ENCODE results near the gene OSBP2. TPM values are rescaled to one million over a fixed set of nuclear protein-coding genes. Genes with fewer than 3 reads are reported as not detected.

The OSBP2 gene
- total RNA-seq, 2 donors from 2014 or later = 6.8 to 11.1 TPM

DNA sequence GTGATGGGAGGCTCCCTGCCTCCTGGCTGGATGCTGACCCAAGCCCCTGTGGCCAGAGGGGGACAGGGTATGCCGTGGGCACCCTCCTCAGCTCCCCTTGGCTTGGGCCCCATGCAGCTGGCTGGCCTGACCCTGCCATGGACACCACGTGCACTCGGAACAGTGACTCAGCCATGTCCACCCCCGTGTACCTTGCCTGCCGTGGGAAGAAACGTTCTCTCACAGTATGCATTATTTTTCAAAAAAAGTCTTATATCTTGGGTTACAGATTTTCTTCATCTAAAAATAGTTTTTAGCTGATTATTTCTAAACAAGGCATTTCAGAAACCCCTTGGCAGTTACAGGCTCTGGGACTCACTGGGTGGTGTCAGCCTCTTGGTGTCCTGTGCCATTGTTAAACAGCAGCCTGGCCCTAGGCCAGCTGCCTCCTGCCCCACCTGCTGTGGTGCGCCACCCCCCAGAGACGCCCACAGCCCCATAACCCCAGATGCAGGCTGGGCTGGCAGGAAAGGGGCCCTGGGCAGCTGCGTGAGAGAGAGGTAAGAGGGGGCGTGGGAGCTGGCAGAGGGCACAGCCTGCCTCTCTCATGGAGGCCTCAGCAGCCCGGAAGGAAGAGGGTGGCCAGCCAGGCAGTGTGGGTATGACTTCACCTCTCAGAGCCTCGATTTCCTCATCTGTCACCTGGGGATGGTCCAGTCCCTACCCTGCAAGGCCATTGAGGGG, 174.2 kb downstream of the OSBP2 start:
- WGBS, 2 experiments (ENCODE audit: insufficient coverage in 1 of 2, insufficient read length in 1 of 2) = 92 to 98% methylated on average over 7 to 12 of the region's 12 CpGs
- Histone ChIP-seq H3K4me1 (ENCODE audit: control insufficient read depth, insufficient read depth, low read length) (no peaks in the 10 kb centered on the region), H3K36me3 (ENCODE audit: control insufficient read depth, insufficient read depth, low read length) (no peaks in the 10 kb centered on the region), H3K9me3 (ENCODE audit: control insufficient read depth, low read length) (no peaks in the 10 kb centered on the region), H3K9ac (ENCODE audit: extremely low read depth, low read length, poor library complexity, severe bottlenecking) (no peak overlapping the region), H3K27me3 (ENCODE audit: control insufficient read depth, insufficient read depth, low read length, poor library complexity, severe bottlenecking) (no peaks in the 10 kb centered on the region), H3K4me3 (ENCODE audit: low read length) (no peak overlapping the region), H3K27ac (ENCODE audit: low read depth, low read length) (peak overlapping the region; percentile 49)
- TF ChIP-seq, protein P1, sequence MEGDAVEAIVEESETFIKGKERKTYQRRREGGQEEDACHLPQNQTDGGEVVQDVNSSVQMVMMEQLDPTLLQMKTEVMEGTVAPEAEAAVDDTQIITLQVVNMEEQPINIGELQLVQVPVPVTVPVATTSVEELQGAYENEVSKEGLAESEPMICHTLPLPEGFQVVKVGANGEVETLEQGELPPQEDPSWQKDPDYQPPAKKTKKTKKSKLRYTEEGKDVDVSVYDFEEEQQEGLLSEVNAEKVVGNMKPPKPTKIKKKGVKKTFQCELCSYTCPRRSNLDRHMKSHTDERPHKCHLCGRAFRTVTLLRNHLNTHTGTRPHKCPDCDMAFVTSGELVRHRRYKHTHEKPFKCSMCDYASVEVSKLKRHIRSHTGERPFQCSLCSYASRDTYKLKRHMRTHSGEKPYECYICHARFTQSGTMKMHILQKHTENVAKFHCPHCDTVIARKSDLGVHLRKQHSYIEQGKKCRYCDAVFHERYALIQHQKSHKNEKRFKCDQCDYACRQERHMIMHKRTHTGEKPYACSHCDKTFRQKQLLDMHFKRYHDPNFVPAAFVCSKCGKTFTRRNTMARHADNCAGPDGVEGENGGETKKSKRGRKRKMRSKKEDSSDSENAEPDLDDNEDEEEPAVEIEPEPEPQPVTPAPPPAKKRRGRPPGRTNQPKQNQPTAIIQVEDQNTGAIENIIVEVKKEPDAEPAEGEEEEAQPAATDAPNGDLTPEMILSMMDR (conservative IDR thresholded peaks at IDR 0.05) = no peak
- no peak overlapping the region for H3K27ac Mint-ChIP-seq
- no peak for DNase-seq
- H3K36me3 Mint-ChIP-seq (ENCODE audit: low read depth) = no peaks in the 10 kb centered on the region
- H3K27me3 Mint-ChIP-seq (ENCODE audit: insufficient read depth) = no peaks in the 10 kb centered on the region
- no peak overlapping the region for H3K4me3 Mint-ChIP-seq
- no peaks in the 10 kb centered on the region for H3K9me3 Mint-ChIP-seq
- peaks cover 14% of the 10 kb centered on the region for H3K4me1 Mint-ChIP-seq

DNA sequence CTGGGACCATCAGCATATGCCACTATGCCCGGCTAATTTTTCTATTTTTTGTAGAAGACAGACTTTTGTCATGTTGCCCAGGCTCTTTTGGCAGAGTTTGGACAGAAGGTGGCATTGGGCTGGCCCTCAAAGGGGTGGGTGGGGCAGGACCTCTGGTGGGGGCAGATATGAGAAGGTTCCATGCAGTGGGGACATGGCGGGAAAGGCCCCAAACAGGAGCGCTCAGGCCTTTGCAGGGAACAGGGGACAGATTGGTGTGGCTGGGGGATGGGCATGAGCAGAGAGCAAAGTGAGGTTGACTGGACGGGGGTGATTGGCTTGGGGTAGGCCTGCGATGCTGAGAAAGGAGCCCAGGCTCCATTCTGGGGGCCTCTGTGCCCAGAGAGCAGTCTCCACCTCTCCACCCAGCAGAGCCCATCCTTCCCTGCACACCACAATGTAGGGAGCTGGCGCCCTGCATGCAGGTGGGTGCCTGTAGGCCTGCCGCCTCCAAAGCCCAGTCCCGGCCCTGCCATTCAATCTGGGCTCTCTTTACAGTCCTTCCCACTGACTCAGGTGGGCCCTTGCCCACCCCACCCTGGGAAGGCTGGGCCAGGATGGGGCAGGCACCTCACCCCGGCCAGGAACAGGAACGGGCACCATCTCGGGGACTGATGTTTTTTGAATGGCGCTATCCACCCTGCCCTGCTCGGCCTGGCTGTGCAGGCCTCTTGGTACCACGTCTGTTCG, 175.2 kb downstream of the OSBP2 start:
- peak; percentile 25 for DNase-seq
- no peaks in the 10 kb centered on the region for H3K27me3 ChIP-seq (ENCODE audit: control insufficient read depth, insufficient read depth, low read length, poor library complexity, severe bottlenecking)
- H3K4me1 Mint-ChIP-seq = peaks cover 14% of the 10 kb centered on the region
- no peak overlapping the region for H3K9ac ChIP-seq (ENCODE audit: extremely low read depth, low read length, poor library complexity, severe bottlenecking)
- no peaks in the 10 kb centered on the region for H3K36me3 Mint-ChIP-seq (ENCODE audit: low read depth)
- no peak overlapping the region for H3K27ac ChIP-seq (ENCODE audit: low read depth, low read length)
- H3K27ac Mint-ChIP-seq = no peak overlapping the region
- no peaks in the 10 kb centered on the region for H3K9me3 Mint-ChIP-seq
- no peak overlapping the region for H3K4me3 ChIP-seq (ENCODE audit: low read length)
- TF ChIP-seq, protein P1 (conservative IDR thresholded peaks at IDR 0.05) = no peak
- no peaks in the 10 kb centered on the region for H3K27me3 Mint-ChIP-seq (ENCODE audit: insufficient read depth)
- H3K9me3 ChIP-seq (ENCODE audit: control insufficient read depth, low read length) = no peaks in the 10 kb centered on the region
- 92 to 96% methylated on average over 8 to 15 of the region's 15 CpGs for WGBS, 2 experiments (ENCODE audit: insufficient coverage in 1 of 2, insufficient read length in 1 of 2)
- no peak overlapping the region for H3K4me3 Mint-ChIP-seq
- no peaks in the 10 kb centered on the region for H3K4me1 ChIP-seq (ENCODE audit: control insufficient read depth, insufficient read depth, low read length)
- H3K36me3 ChIP-seq (ENCODE audit: control insufficient read depth, insufficient read depth, low read length) = no peaks in the 10 kb centered on the region

DNA sequence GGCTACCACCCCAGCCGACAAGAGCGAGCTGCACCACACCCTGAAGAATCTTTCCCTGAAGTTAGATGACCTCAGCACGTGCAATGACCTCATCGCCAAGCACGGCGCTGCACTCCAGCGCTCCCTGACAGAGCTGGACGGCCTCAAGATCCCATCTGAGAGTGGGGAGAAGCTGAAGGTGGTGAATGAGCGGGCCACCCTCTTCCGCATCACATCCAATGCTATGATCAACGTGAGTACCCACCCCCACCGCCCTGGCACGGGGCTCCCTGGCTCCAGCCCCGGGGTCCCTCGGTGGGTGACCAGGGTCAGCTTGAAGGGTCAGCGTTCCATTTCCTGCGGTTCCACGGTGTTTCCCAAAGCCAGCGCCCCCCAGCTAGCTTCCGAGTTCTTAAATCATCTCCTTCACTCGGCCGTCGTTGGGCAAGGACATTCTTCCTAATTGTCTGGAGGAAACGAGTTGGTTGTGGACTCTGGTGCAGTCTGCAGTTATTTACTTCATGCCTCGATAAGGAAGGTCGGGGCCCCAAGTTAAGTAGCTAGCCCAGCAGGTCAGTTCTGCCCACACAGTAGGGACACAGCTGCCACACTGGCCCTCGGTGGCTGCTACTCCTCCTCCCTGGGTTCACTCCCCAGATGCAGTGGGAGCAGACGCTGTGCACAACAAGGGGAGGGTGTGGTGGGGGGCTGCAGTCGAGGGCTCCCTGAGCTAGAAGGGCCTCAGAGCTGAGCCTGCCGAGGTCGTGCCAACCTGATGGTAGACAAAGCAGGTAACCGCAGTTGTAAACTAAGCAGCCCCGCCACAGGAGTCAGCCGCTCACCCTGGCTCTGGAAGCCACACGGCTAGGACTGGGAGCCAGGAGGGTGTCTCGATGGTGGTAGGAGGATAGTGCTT, 176.0 kb downstream of the OSBP2 start:
- Histone ChIP-seq H3K9ac (ENCODE audit: extremely low read depth, low read length, poor library complexity, severe bottlenecking) (no peak overlapping the region), H3K4me3 (ENCODE audit: low read length) (no peak overlapping the region), H3K36me3 (ENCODE audit: control insufficient read depth, insufficient read depth, low read length) (no peaks in the 10 kb centered on the region), H3K27me3 (ENCODE audit: control insufficient read depth, insufficient read depth, low read length, poor library complexity, severe bottlenecking) (no peaks in the 10 kb centered on the region), H3K27ac (ENCODE audit: low read depth, low read length) (no peak overlapping the region), H3K4me1 (ENCODE audit: control insufficient read depth, insufficient read depth, low read length) (no peaks in the 10 kb centered on the region), H3K9me3 (ENCODE audit: control insufficient read depth, low read length) (no peaks in the 10 kb centered on the region)
- peaks cover 14% of the 10 kb centered on the region for H3K4me1 Mint-ChIP-seq
- H3K27ac Mint-ChIP-seq = no peak overlapping the region
- no peaks in the 10 kb centered on the region for H3K27me3 Mint-ChIP-seq (ENCODE audit: insufficient read depth)
- TF ChIP-seq, protein P1 (conservative IDR thresholded peaks at IDR 0.05) = no peak
- 92% methylated on average over 32 to 36 of the region's 36 CpGs for WGBS, 2 experiments (ENCODE audit: insufficient coverage in 1 of 2, insufficient read length in 1 of 2)
- no peak overlapping the region for H3K4me3 Mint-ChIP-seq
- H3K9me3 Mint-ChIP-seq = no peaks in the 10 kb centered on the region
- H3K36me3 Mint-ChIP-seq (ENCODE audit: low read depth) = no peaks in the 10 kb centered on the region
- peak; percentile 32 for DNase-seq
